HepG2 (cell line): Measurements from ENCODE around the gene CEP20. TPM values are rescaled to one million over a fixed set of nuclear protein-coding genes. Genes with fewer than 3 reads are reported as not detected.

Source experiments
- CAMTA2 ChIP-seq: sonication (generic); formaldehyde crosslinking; IDR thresholded peaks from 2 replicates; pipeline ENCODE4 v1.4.0; 2020; ENCODE audit warnings: mild to moderate bottlenecking, missing genetic modification reagents, borderline replicate concordance
- HMGA1 ChIP-seq: sonication (generic); formaldehyde crosslinking; conservative IDR thresholded peaks from 2 replicates; pipeline ENCODE4 v1.4.0; 2020; ENCODE audit warnings: missing genetic modification reagents
- HOXA3 ChIP-seq: sonication (generic); formaldehyde crosslinking; IDR thresholded peaks from 2 replicates; pipeline ENCODE4 v1.5.0; 2020; ENCODE audit warnings: missing genetic modification reagents
- IRX3 ChIP-seq: sonication (generic); formaldehyde crosslinking; IDR thresholded peaks from 2 replicates; pipeline ENCODE4 v1.8.1; 2023; ENCODE audit warnings: mild to moderate bottlenecking, low read depth, missing genetic modification reagents, borderline replicate concordance
- MTF2 ChIP-seq: sonication (generic); formaldehyde crosslinking; IDR thresholded peaks from 2 replicates; pipeline ENCODE4 v1.5.0; 2020; ENCODE audit warnings: missing genetic modification reagents, borderline replicate concordance
- NKX3-1 ChIP-seq: sonication (generic); formaldehyde crosslinking; IDR thresholded peaks from 2 replicates; pipeline ENCODE4 v1.5.0; 2020; ENCODE audit warnings: missing genetic modification reagents
- SIX1 ChIP-seq: sonication (generic); formaldehyde crosslinking; IDR thresholded peaks from 2 replicates; pipeline ENCODE4 v1.4.0; 2020; ENCODE audit warnings: missing genetic modification reagents, borderline replicate concordance
- SOX6 ChIP-seq, 2 experiments: fragments of 450-650 bp in 1 of 2; sonication (generic) in 1 of 2; formaldehyde crosslinking in 1 of 2; IDR thresholded peaks; 2 replicates each; pipeline versions ENCODE4 v1.4.0 to v1.6.1; 2017 to 2020; ENCODE audit warnings: antibody characterized with exemption in 1 of 2, mild to moderate bottlenecking in 1 of 2, missing genetic modification reagents in 1 of 2
- ZFAT ChIP-seq: sonication (generic); formaldehyde crosslinking; conservative IDR thresholded peaks from 2 replicates; pipeline ENCODE4 v1.8.1; 2023; ENCODE audit warnings: missing genetic modification reagents, inconsistent platforms
- ZFP1 ChIP-seq: IDR thresholded peaks from 2 replicates; pipeline ENCODE4 v1.6.1; 2016
- ZNF496 ChIP-seq: sonication (generic); formaldehyde crosslinking; IDR thresholded peaks from 2 replicates; pipeline ENCODE4 v1.8.1; 2023; ENCODE audit warnings: mild to moderate bottlenecking, moderate library complexity, missing genetic modification reagents; ENCODE audit not compliant: insufficient replicate concordance
- ZNF652 ChIP-seq: IDR thresholded peaks from 2 replicates; pipeline ENCODE4 v1.6.1; 2016; ENCODE audit warnings: low read depth, borderline replicate concordance
- ZNF713 ChIP-seq: sonication (generic); formaldehyde crosslinking; IDR thresholded peaks from 2 replicates; pipeline ENCODE4 v1.4.0; 2020; ENCODE audit warnings: mild to moderate bottlenecking, missing genetic modification reagents
- ZNF768 ChIP-seq: sonication (generic); formaldehyde crosslinking; IDR thresholded peaks from 2 replicates; pipeline ENCODE4 v1.4.0; 2020; ENCODE audit warnings: missing genetic modification reagents
- polyA plus RNA-seq, 8 experiments: library from polyadenylated mRNA; depleted of rRNA in 3 of 8; stranded (reverse) in 7 of 8; unstranded in 1 of 8; fragments of >200 nt; fragmentation: Illumina TruSeq in 4 of 8; extraction: Trizol in 4 of 8; gene quantifications; 2 replicates each; pipeline versions ENCODE4 v1.2.1 to v1.2.3, GENCODE V29; 2011 to 2016; ENCODE audit warnings: low read depth in 4 of 8, missing spikeins in 1 of 8, mixed read lengths in 1 of 8; ENCODE audit not compliant: insufficient read depth in 1 of 8
- total RNA-seq, 5 experiments: library from RNA; depleted of rRNA; stranded (reverse); fragments of >200 nt; fragmentation: Illumina TruSeq; extraction: Trizol; gene quantifications; 2 replicates each; pipeline ENCODE4 v1.2.3, GENCODE V29; 2016; ENCODE audit warnings: low read depth in 1 of 5
- TF ChIP-seq, protein P1 (sequence below): sonication (generic); formaldehyde crosslinking; IDR thresholded peaks from 2 replicates; pipeline ENCODE4 v1.8.0; 2022; ENCODE audit warnings: mild to moderate bottlenecking, missing genetic modification reagents; ENCODE audit not compliant: insufficient replicate concordance
- TF ChIP-seq, protein P2 (sequence below): sonication (generic); formaldehyde crosslinking; IDR thresholded peaks from 2 replicates; pipeline ENCODE4 v1.8.1; 2023; ENCODE audit warnings: mild to moderate bottlenecking, inconsistent platforms, moderate library complexity, missing genetic modification reagents, borderline replicate concordance
- TF ChIP-seq, protein P3 (sequence below): sonication (generic); formaldehyde crosslinking; IDR thresholded peaks from 2 replicates; pipeline ENCODE4 v1.5.0; 2020; ENCODE audit warnings: mild to moderate bottlenecking, missing genetic modification reagents, borderline replicate concordance

CEP20 gene
- total and polyA plus RNA-seq, 2 of the 13 experiments (the other 11 are each of a cell fraction or from before 2014, with no cell fraction given): 53.0 to 54.1 TPM

GRCh38 chr16:15928261-15929104, 40.1 kb upstream of the CEP20 start (continued):
- TF ChIP-seq, protein P1, sequence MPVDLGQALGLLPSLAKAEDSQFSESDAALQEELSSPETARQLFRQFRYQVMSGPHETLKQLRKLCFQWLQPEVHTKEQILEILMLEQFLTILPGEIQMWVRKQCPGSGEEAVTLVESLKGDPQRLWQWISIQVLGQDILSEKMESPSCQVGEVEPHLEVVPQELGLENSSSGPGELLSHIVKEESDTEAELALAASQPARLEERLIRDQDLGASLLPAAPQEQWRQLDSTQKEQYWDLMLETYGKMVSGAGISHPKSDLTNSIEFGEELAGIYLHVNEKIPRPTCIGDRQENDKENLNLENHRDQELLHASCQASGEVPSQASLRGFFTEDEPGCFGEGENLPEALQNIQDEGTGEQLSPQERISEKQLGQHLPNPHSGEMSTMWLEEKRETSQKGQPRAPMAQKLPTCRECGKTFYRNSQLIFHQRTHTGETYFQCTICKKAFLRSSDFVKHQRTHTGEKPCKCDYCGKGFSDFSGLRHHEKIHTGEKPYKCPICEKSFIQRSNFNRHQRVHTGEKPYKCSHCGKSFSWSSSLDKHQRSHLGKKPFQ: peak; percentile 54
- no peak for TF ChIP-seq NKX3-1 (CRISPR knock-in tag)
- no peak for TF ChIP-seq ZNF713
- peak; percentile 34; the same call in 1 of the 2 replicates for TF ChIP-seq ZNF768 (CRISPR knock-in tag)
- TF ChIP-seq SOX6 (IDR thresholded peaks at IDR 0.05): no peak
- TF ChIP-seq SOX6 (CRISPR knock-in tag; IDR thresholded peaks at IDR 0.05): peak; percentile 81
- TF ChIP-seq SIX1 (CRISPR knock-in tag): no peak
- no peak for TF ChIP-seq ZFAT (CRISPR knock-in tag)
- TF ChIP-seq ZNF496 (CRISPR knock-in tag): no peak
- peak; percentile 21; the same call in 1 of the 2 replicates for TF ChIP-seq ZNF652 (CRISPR knock-in tag)
- TF ChIP-seq IRX3 (CRISPR knock-in tag): no peak
- TF ChIP-seq CAMTA2: no peak
- no peak for TF ChIP-seq MTF2 (CRISPR knock-in tag)
- TF ChIP-seq, protein P2, sequence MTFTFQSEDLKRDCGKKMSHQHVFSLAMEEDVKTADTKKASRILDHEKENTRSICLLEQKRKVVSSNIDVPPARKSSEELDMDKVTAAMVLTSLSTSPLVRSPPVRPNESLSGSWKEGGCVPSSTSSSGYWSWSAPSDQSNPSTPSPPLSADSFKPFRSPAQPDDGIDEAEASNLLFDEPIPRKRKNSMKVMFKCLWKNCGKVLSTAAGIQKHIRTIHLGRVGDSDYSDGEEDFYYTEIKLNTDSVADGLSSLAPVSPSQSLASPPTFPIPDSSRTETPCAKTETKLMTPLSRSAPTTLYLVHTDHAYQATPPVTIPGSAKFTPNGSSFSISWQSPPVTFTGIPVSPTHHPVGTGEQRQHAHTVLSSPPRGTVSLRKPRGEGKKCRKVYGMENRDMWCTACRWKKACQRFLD: no peak
- TF ChIP-seq, protein P3, sequence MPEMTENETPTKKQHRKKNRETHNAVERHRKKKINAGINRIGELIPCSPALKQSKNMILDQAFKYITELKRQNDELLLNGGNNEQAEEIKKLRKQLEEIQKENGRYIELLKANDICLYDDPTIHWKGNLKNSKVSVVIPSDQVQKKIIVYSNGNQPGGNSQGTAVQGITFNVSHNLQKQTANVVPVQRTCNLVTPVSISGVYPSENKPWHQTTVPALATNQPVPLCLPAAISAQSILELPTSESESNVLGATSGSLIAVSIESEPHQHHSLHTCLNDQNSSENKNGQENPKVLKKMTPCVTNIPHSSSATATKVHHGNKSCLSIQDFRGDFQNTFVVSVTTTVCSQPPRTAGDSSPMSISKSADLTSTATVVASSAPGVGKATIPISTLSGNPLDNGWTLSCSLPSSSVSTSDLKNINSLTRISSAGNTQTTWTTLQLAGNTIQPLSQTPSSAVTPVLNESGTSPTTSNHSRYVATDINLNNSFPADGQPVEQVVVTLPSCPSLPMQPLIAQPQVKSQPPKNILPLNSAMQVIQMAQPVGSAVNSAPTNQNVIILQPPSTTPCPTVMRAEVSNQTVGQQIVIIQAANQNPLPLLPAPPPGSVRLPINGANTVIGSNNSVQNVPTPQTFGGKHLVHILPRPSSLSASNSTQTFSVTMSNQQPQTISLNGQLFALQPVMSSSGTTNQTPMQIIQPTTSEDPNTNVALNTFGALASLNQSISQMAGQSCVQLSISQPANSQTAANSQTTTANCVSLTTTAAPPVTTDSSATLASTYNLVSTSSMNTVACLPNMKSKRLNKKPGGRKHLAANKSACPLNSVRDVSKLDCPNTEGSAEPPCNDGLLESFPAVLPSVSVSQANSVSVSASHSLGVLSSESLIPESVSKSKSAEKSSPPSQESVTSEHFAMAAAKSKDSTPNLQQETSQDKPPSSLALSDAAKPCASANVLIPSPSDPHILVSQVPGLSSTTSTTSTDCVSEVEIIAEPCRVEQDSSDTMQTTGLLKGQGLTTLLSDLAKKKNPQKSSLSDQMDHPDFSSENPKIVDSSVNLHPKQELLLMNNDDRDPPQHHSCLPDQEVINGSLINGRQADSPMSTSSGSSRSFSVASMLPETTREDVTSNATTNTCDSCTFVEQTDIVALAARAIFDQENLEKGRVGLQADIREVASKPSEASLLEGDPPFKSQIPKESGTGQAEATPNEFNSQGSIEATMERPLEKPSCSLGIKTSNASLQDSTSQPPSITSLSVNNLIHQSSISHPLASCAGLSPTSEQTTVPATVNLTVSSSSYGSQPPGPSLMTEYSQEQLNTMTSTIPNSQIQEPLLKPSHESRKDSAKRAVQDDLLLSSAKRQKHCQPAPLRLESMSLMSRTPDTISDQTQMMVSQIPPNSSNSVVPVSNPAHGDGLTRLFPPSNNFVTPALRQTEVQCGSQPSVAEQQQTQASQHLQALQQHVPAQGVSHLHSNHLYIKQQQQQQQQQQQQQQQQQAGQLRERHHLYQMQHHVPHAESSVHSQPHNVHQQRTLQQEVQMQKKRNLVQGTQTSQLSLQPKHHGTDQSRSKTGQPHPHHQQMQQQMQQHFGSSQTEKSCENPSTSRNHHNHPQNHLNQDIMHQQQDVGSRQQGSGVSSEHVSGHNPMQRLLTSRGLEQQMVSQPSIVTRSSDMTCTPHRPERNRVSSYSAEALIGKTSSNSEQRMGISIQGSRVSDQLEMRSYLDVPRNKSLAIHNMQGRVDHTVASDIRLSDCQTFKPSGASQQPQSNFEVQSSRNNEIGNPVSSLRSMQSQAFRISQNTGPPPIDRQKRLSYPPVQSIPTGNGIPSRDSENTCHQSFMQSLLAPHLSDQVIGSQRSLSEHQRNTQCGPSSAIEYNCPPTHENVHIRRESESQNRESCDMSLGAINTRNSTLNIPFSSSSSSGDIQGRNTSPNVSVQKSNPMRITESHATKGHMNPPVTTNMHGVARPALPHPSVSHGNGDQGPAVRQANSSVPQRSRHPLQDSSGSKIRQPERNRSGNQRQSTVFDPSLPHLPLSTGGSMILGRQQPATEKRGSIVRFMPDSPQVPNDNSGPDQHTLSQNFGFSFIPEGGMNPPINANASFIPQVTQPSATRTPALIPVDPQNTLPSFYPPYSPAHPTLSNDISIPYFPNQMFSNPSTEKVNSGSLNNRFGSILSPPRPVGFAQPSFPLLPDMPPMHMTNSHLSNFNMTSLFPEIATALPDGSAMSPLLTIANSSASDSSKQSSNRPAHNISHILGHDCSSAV (CRISPR knock-in tag): no peak
- TF ChIP-seq HOXA3 (CRISPR knock-in tag): peak; percentile 39
- TF ChIP-seq ZFP1 (CRISPR knock-in tag): no peak
- TF ChIP-seq HMGA1 (CRISPR knock-in tag): no peak
